Hepatocyte (in vitro differentiated cells): ENCODE measurements around the gene AGAP2. TPM values are rescaled to one million over a fixed set of nuclear protein-coding genes. Genes with fewer than 3 reads are reported as not detected.

Source experiments
- DNase-seq: peaks from one replicate; pipeline ENCODE4 v3.0.0-alpha.2; 2016; ENCODE audit warnings: low spot score
- H2AFZ ChIP-seq: fragments of 200-600 bp; sonication (generic); 2 replicates; pipeline ENCODE4 v1.6.0; 2016; ENCODE audit warnings: antibody characterized with exemption, mild to moderate bottlenecking
- H3K27ac ChIP-seq: fragments of 200-600 bp; sonication (generic); 2 replicates; pipeline ENCODE4 v1.5.1; 2016; ENCODE audit warnings: mild to moderate bottlenecking
- H3K27me3 ChIP-seq: fragments of 200-600 bp; sonication (generic); 2 replicates; pipeline ENCODE4 v1.6.1; 2016
- H3K36me3 ChIP-seq: fragments of 200-600 bp; sonication (generic); replicated peaks from 2 replicates; pipeline ENCODE4 v1.5.1; 2016; ENCODE audit warnings: low read depth; ENCODE audit not compliant: insufficient read depth
- H3K4me1 ChIP-seq: fragments of 200-600 bp; sonication (generic); 2 replicates; pipeline ENCODE4 v1.5.1; 2016; ENCODE audit warnings: mild to moderate bottlenecking, moderate library complexity; ENCODE audit not compliant: insufficient read depth
- H3K4me2 ChIP-seq: fragments of 200-600 bp; sonication (generic); 2 replicates; pipeline ENCODE4 v1.6.0; 2016
- H3K4me3 ChIP-seq: fragments of 200-600 bp; sonication (generic); 2 replicates; pipeline ENCODE4 v1.5.1; 2016; ENCODE audit warnings: mild to moderate bottlenecking
- H3K79me2 ChIP-seq: fragments of 200-600 bp; sonication (generic); 2 replicates; pipeline ENCODE4 v1.6.0; 2017; ENCODE audit warnings: mild to moderate bottlenecking
- H3K9me2 ChIP-seq: fragments of 200-600 bp; sonication (generic); replicated peaks from 2 replicates; pipeline ENCODE4 v1.6.0; 2017; ENCODE audit warnings: mild to moderate bottlenecking; ENCODE audit not compliant: insufficient read depth
- H3K9me3 ChIP-seq: fragments of 200-600 bp; sonication (generic); 2 replicates; pipeline ENCODE4 v1.5.1; 2016; ENCODE audit warnings: low read depth, mild to moderate bottlenecking
- H4K20me1 ChIP-seq: fragments of 200-600 bp; sonication (generic); 2 replicates; pipeline ENCODE4 v1.6.0; 2016; ENCODE audit warnings: mild to moderate bottlenecking; ENCODE audit not compliant: insufficient read depth, poor library complexity, severe bottlenecking
- EZH2 ChIP-seq: fragments of 200-600 bp; sonication (generic); IDR thresholded peaks from 2 replicates; pipeline ENCODE4 v1.6.1; 2016; ENCODE audit warnings: antibody characterized with exemption, mild to moderate bottlenecking, borderline replicate concordance
- EZH2phosphoT487 ChIP-seq: fragments of 200-600 bp; sonication (generic); IDR thresholded peaks from one replicate; pipeline ENCODE4 v1.6.1; 2018; ENCODE audit warnings: antibody characterized with exemption, mild to moderate bottlenecking, low read depth, moderate library complexity; ENCODE audit not compliant: unreplicated experiment, severe bottlenecking
- WGBS: methylation state at CpG from one replicate; pipeline ENCODE4 v1.1.6; 2016; ENCODE audit warnings: low lambda C conversion rate; ENCODE audit errors: missing lambda C conversion rate; 5-methylcytosine and 5-hydroxymethylcytosine counted together
- polyA plus RNA-seq: library from polyadenylated mRNA; unstranded; fragments of >200 nt; fragmentation: Nextera tagmentation; extraction: Ambion mirVana; gene quantifications from 2 replicates; pipeline ENCODE4 v1.2.1, GENCODE V29; 2016
- total RNA-seq: library from RNA; depleted of rRNA; stranded (reverse); fragments of >200 nt; gene quantifications from 2 replicates; pipeline ENCODE4 v1.2.3, GENCODE V29; 2014
- TF ChIP-seq, protein P1 (sequence below): fragments of 200-600 bp; sonication (generic); IDR thresholded peaks from 2 replicates; pipeline ENCODE4 v1.5.1; 2016; ENCODE audit warnings: antibody characterized with exemption, mild to moderate bottlenecking; ENCODE audit not compliant: poor library complexity

AGAP2 gene
- total and polyA plus RNA-seq, 2 experiments from 2014 or later = 0.04 to 0.33 TPM

DNA sequence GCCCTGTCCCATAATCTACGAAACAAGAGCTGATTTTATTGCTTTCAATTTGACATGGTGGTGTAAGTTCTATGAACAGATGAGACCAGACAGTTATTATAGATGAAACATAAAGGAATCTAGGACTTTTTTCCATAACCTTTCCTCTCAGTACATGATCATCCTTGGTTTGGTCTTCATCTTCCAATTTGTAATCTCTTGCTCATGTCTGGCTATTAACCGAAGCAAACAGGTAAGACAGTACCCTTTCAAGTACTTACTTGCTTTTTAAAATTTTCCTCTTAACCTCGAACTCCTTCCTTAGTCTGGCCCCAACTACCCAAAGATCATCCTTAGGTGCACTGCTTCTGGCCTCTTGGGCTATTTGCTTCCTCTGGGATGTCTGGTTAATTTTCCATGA lies 7.5 kb upstream of the AGAP2 start:
- no peak overlapping the region for H3K4me3 ChIP-seq
- H4K20me1 ChIP-seq = no peaks in the 10 kb centered on the region

DNA sequence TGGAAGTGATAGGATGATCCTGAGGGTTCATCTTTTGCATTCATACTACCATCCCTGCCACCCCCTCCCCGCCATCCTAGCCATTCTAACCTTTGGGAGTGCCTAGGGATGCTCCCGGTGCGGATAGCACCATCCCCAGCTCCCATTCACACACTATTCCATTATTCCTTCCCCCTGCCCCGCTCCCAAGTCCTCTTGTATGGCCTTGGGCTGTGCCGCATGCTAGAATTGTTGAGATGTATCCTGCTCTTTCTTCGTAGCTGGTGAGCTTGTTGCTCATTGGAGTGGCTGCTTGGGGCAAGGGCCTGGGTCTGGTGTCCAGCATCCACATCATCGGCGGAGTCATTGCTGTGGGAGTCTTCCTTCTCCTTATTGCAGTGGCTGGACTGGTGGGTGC lies 6.9 kb upstream of the AGAP2 start:
- DNase-seq = no peak
- peak overlapping the region; percentile 58 for H3K4me3 ChIP-seq
- H4K20me1 ChIP-seq = no peaks in the 10 kb centered on the region
- no peaks in the 10 kb centered on the region for H3K9me3 ChIP-seq
- H3K79me2 ChIP-seq = peaks cover 21% of the 10 kb centered on the region
- H3K36me3 ChIP-seq = peaks cover 3% of the 10 kb centered on the region
- peaks cover 30% of the 10 kb centered on the region for H3K27me3 ChIP-seq
- H3K27ac ChIP-seq = peak overlapping the region; percentile 97
- TF ChIP-seq EZH2 (no peak), EZH2phosphoT487 (no peak)
- TF ChIP-seq, protein P1, sequence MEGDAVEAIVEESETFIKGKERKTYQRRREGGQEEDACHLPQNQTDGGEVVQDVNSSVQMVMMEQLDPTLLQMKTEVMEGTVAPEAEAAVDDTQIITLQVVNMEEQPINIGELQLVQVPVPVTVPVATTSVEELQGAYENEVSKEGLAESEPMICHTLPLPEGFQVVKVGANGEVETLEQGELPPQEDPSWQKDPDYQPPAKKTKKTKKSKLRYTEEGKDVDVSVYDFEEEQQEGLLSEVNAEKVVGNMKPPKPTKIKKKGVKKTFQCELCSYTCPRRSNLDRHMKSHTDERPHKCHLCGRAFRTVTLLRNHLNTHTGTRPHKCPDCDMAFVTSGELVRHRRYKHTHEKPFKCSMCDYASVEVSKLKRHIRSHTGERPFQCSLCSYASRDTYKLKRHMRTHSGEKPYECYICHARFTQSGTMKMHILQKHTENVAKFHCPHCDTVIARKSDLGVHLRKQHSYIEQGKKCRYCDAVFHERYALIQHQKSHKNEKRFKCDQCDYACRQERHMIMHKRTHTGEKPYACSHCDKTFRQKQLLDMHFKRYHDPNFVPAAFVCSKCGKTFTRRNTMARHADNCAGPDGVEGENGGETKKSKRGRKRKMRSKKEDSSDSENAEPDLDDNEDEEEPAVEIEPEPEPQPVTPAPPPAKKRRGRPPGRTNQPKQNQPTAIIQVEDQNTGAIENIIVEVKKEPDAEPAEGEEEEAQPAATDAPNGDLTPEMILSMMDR = no peak
- peak overlapping the region; percentile 76 for H3K4me2 ChIP-seq
- peaks cover 5% of the 10 kb centered on the region for H3K4me1 ChIP-seq
- no peak overlapping the region for H2AFZ ChIP-seq
- WGBS = 54% methylated on average over 8 of the region's 8 CpGs
- H3K9me2 ChIP-seq = no peaks in the 10 kb centered on the region

More for the DNA sequence above, 7.5 kb upstream of the AGAP2 start:
- Histone ChIP-seq H3K27me3 (peaks cover 25% of the 10 kb centered on the region), H3K9me2 (no peaks in the 10 kb centered on the region), H3K9me3 (no peaks in the 10 kb centered on the region), H3K4me1 (peaks cover 10% of the 10 kb centered on the region), H3K4me2 (peak overlapping the region; percentile 76), H3K27ac (peak overlapping the region; percentile 97), H2AFZ (no peak overlapping the region), H3K79me2 (peaks cover 27% of the 10 kb centered on the region), H3K36me3 (peaks cover 3% of the 10 kb centered on the region)
- WGBS = 99% methylated on average over 3 of the region's 3 CpGs
- no peak for TF ChIP-seq EZH2
- TF ChIP-seq, protein P1 = no peak
- no peak for TF ChIP-seq EZH2phosphoT487
- DNase-seq = no peak

GRCh38 chr12:57744777-57745484 lies 6.4 kb upstream of the AGAP2 start, which contains the start of gene TSPAN31:
TSS of gene TSPAN31 (plus strand) at chr12:57745039. CDS start at chr12:57745155, 116 bp downstream.
- peaks cover 16% of the 10 kb centered on the region for H3K79me2 ChIP-seq
- H3K4me1 ChIP-seq = peaks cover 4% of the 10 kb centered on the region
- WGBS = 2% methylated on average over 24 of the region's 29 CpGs
- peak within 1 kb of the TSS; percentile 58 for H3K4me3 ChIP-seq
- TF ChIP-seq EZH2 (no peak), EZH2phosphoT487 (no peak)
- TF ChIP-seq, protein P1 = no peak
- H3K27me3 ChIP-seq = peaks cover 36% of the 10 kb centered on the region
- H3K36me3 ChIP-seq = peaks cover 3% of the 10 kb centered on the region
- H3K4me2 ChIP-seq = peak within 1 kb of the TSS; percentile 76
- H3K9me3 ChIP-seq = no peaks in the 10 kb centered on the region
- H3K9me2 ChIP-seq = no peaks in the 10 kb centered on the region
- peak; percentile 98 for DNase-seq
- H2AFZ ChIP-seq = peak within 1 kb of the TSS; percentile 18
- no peaks in the 10 kb centered on the region for H4K20me1 ChIP-seq
- peak within 1 kb of the TSS; percentile 97 for H3K27ac ChIP-seq
